ENCODE results near the gene SLC35F6. TPM values are rescaled to one million over a fixed set of nuclear protein-coding genes. Genes with fewer than 3 reads are reported as not detected.
A peak's percentile ranks its signal among the peaks of the same experiment; 100 is the strongest.
"Not testable (repeated sequence)": the region's sequence is repeated elsewhere in the genome, so short reads cannot be mapped to it uniquely, and the experiment has no call there.

Gene SLC35F6
- polyA plus RNA-seq, 1 experiment: 31.4 TPM

GRCh38 chr2:26793518-26793917, 29.4 kb downstream of the SLC35F6 start:
- no peak for DNase-seq (ENCODE audit: low read depth, low spot score)
- no peak for TF ChIP-seq CTCF (IDR thresholded peaks at IDR 0.05; ENCODE audit: low read depth, low read length)
- no peaks in the 10 kb centered on the region for H3K27me3 ChIP-seq (ENCODE audit: control insufficient read depth, insufficient read depth, low read length)
- H3K9me3 ChIP-seq (ENCODE audit: control insufficient read depth, insufficient read depth, low read length): peaks cover 5% of the 10 kb centered on the region; the same call in 1 of the 2 replicates
- no peak overlapping the region for H3K4me3 ChIP-seq (ENCODE audit: low read depth, low read length)
- H3K27ac ChIP-seq (ENCODE audit: low read depth, low read length): no peak overlapping the region
- ChIA-PET CTCF (no interaction called here), POLR2A (no interaction called here)

GRCh38 chr2:26795135-26795534, 31.1 kb downstream of the SLC35F6 start:
- H3K27me3 ChIP-seq (ENCODE audit: control insufficient read depth, insufficient read depth, low read length); H3K4me3 ChIP-seq (ENCODE audit: low read depth, low read length); POLR2A ChIA-PET; H3K9me3 ChIP-seq (ENCODE audit: control insufficient read depth, insufficient read depth, low read length); CTCF ChIA-PET; DNase-seq (ENCODE audit: low read depth, low spot score); H3K27ac ChIP-seq (ENCODE audit: low read depth, low read length): not testable (repeated sequence)

GRCh38 chr2:26801328-26801727, 37.2 kb downstream of the SLC35F6 start:
- no peak overlapping the region for H3K27ac ChIP-seq (ENCODE audit: low read depth, low read length)
- TF ChIP-seq CTCF (IDR thresholded peaks at IDR 0.05; ENCODE audit: low read depth, low read length): no peak
- CTCF ChIA-PET: interaction anchor here (0.9 kb wide), 1 partner anchor 45 kb away, joined by 3 read pairs; no protein-coding TSS in a partner anchor

GRCh38 chr2:26801796-26802195, 37.7 kb downstream of the SLC35F6 start:
- no peak overlapping the region for H3K27ac ChIP-seq (ENCODE audit: low read depth, low read length)
- CTCF ChIA-PET: interaction anchor here (0.9 kb wide), 1 partner anchor 45 kb away, joined by 3 read pairs; no protein-coding TSS in a partner anchor
- no peaks in the 10 kb centered on the region for H3K9me3 ChIP-seq (ENCODE audit: control insufficient read depth, insufficient read depth, low read length)
- no peak for TF ChIP-seq CTCF (IDR thresholded peaks at IDR 0.05; ENCODE audit: low read depth, low read length)
- POLR2A ChIA-PET: interaction anchor here (0.6 kb wide), 1 partner anchor 31 kb away, joined by 5 read pairs; no protein-coding TSS in a partner anchor
- no peaks in the 10 kb centered on the region for H3K27me3 ChIP-seq (ENCODE audit: control insufficient read depth, insufficient read depth, low read length)
- H3K4me3 ChIP-seq (ENCODE audit: low read depth, low read length): no peak overlapping the region
- no peak for DNase-seq (ENCODE audit: low read depth, low spot score)

More at GRCh38 chr2:26801328-26801727, 37.2 kb downstream of the SLC35F6 start:
- POLR2A ChIA-PET: interaction anchor here (0.6 kb wide), 1 partner anchor 31 kb away, joined by 5 read pairs; no protein-coding TSS in a partner anchor
- no peak for DNase-seq (ENCODE audit: low read depth, low spot score)
- H3K27me3 ChIP-seq (ENCODE audit: control insufficient read depth, insufficient read depth, low read length): no peaks in the 10 kb centered on the region
- H3K4me3 ChIP-seq (ENCODE audit: low read depth, low read length): no peak overlapping the region
- H3K9me3 ChIP-seq (ENCODE audit: control insufficient read depth, insufficient read depth, low read length): no peaks in the 10 kb centered on the region

GRCh38 chr2:26805241-26805676, 41.2 kb downstream of the SLC35F6 start:
- H3K4me3 ChIP-seq (ENCODE audit: low read depth, low read length): no peak overlapping the region
- ChIA-PET POLR2A (interaction anchor here (0.6 kb wide), 1 partner anchor 492 kb away, joined by 3 read pairs; no protein-coding TSS in a partner anchor), CTCF (no interaction called here)
- H3K27ac ChIP-seq (ENCODE audit: low read depth, low read length): no peak overlapping the region
- no peaks in the 10 kb centered on the region for H3K9me3 ChIP-seq (ENCODE audit: control insufficient read depth, insufficient read depth, low read length)
- H3K27me3 ChIP-seq (ENCODE audit: control insufficient read depth, insufficient read depth, low read length): peaks cover 3% of the 10 kb centered on the region
- no peak for TF ChIP-seq CTCF (IDR thresholded peaks at IDR 0.05; ENCODE audit: low read depth, low read length)
- DNase-seq (ENCODE audit: low read depth, low spot score): peak; percentile 26

Data from AG04450 (cell line).